ENCODE results near the gene STKLD1.

- no peak for TF ChIP-seq CTCF (IDR thresholded peaks at IDR 0.05)
- TF ChIP-seq POLR2A (IDR thresholded peaks at IDR 0.05), result no peak
These were observed 24.6 kb upstream of the STKLD1 start for GRCh38 chr9:133351526-133351907.

Data from body of pancreas (tissue), 4 donors.